K562 (cell line): ENCODE measurements around the gene CBX4. TPM values are rescaled to one million over a fixed set of nuclear protein-coding genes. Genes with fewer than 3 reads are reported as not detected.

Experiments used
- ATAC-seq: fragments of 200-7000 bp; cut with Tn5 transposase; 3 replicates; pipeline ENCODE4 v1.9.1; 2020; ENCODE audit warnings: moderate library complexity
- BruUV-seq: library from RNA; stranded (reverse); fragments of 400-500 nt; replicated peaks from 2 replicates; lab custom pipeline; 2021; lab: Mats Ljungman, UMichigan
- CTCF ChIA-PET: fragments of 300-600 bp; formaldehyde crosslinking; extraction: SDS; loops from one replicate; lab custom pipeline; 2021; ENCODE audit warnings: low intra/inter-chr PET ratio; lab: Yijun Ruan, JAX
- POLR2A ChIA-PET: fragments of 300-600, 350-650 bp; sonication (Branson Sonifier 250); formaldehyde crosslinking; extraction: SDS; loops from one replicate; lab custom pipeline; 2021; ENCODE audit warnings: antibody characterized with exemption, inconsistent platforms; lab: Yijun Ruan, JAX
- DNase-seq, 4 experiments: peaks; one replicate each; pipeline versions ENCODE4 v3.0.0 to v3.0.0-alpha.2; 2011 to 2018; ENCODE audit warnings: low spot score in 3 of 4, mixed read lengths in 3 of 4; ENCODE audit errors: extremely low read depth in 1 of 4
- FAIRE-seq: peaks from 2 replicates; lab custom pipeline; 2011; peaks lifted over from hg19 to GRCh38; lab: Jason Lieb, UNC
- H2AFZ ChIP-seq: 2 replicates; pipeline ENCODE4 v1.6.0; 2011; ENCODE audit warnings: low read depth, low read length, control low read depth, inconsistent platforms
- H3K27ac ChIP-seq: fragments of 200-600 bp; 3 replicates; pipeline ENCODE4 v1.8.0; 2011; ENCODE audit warnings: low read depth, mild to moderate bottlenecking, control low read depth, inconsistent platforms, low read length, moderate library complexity, mixed read lengths; ENCODE audit errors: extremely low read depth
- H3K27me3 ChIP-seq, 2 experiments: fragments of 300-600 bp in 1 of 2; 2 replicates in 1 of 2; 3 replicates in 1 of 2; pipeline versions ENCODE4 v1.6.0 to v1.8.0; 2011; ENCODE audit warnings: inconsistent platforms in 2 of 2, low read length in 2 of 2, mild to moderate bottlenecking in 1 of 2, mixed read lengths in 1 of 2, moderate library complexity in 1 of 2; ENCODE audit not compliant: control insufficient read depth in 2 of 2, insufficient read depth in 2 of 2
- H3K36me3 ChIP-seq: fragments of 300-600 bp; 3 replicates; pipeline ENCODE4 v1.8.0; 2011; ENCODE audit warnings: mild to moderate bottlenecking, low read length, inconsistent platforms; ENCODE audit not compliant: control insufficient read depth, insufficient read depth
- H3K4me1 ChIP-seq, 2 experiments: fragments of 200-600 bp in 1 of 2; replicated peaks in 1 of 2; 2 replicates in 1 of 2; 3 replicates in 1 of 2; pipeline versions ENCODE4 v1.5.1 to v1.8.0; 2011; ENCODE audit warnings: inconsistent platforms in 2 of 2, low read length in 2 of 2, mild to moderate bottlenecking in 1 of 2, mixed read lengths in 1 of 2, moderate library complexity in 1 of 2; ENCODE audit not compliant: control insufficient read depth in 2 of 2, insufficient read depth in 2 of 2
- H3K4me2 ChIP-seq: 2 replicates; pipeline ENCODE4 v1.6.1; 2011; ENCODE audit warnings: low read length, control low read depth, inconsistent platforms, mixed read lengths; ENCODE audit not compliant: insufficient read depth
- H3K4me3 ChIP-seq: fragments of 200-600 bp; sonication (generic), shearing (Covaris generic); 2 replicates; pipeline ENCODE4 v1.5.1; 2016; ENCODE audit warnings: control low read depth, inconsistent platforms
- H3K79me2 ChIP-seq: fragments of 200-600 bp; 3 replicates; pipeline ENCODE4 v1.8.0; 2011; ENCODE audit warnings: low read length, inconsistent platforms; ENCODE audit not compliant: control insufficient read depth, insufficient read depth
- H3K9ac ChIP-seq, 2 experiments: 2 replicates each; pipeline versions ENCODE4 v1.6.0 to v1.6.1; 2011; ENCODE audit warnings: low read depth in 2 of 2, low read length in 2 of 2, control low read depth in 1 of 2, inconsistent platforms in 1 of 2, mild to moderate bottlenecking in 1 of 2, mixed read lengths in 1 of 2; ENCODE audit not compliant: insufficient read depth in 1 of 2
- H3K9me1 ChIP-seq: one replicate; pipeline ENCODE4 v1.6.0; 2011; ENCODE audit warnings: inconsistent platforms, mild to moderate bottlenecking, low read length, moderate library complexity; ENCODE audit not compliant: control insufficient read depth, insufficient read depth
- H3K9me3 ChIP-seq: replicated peaks from 2 replicates; pipeline ENCODE4 v1.5.1; 2011; ENCODE audit warnings: low read depth, low read length, inconsistent platforms; ENCODE audit not compliant: control insufficient read depth, insufficient read depth
- H4K20me1 ChIP-seq: replicated peaks from 2 replicates; pipeline ENCODE4 v1.6.1; 2011; ENCODE audit warnings: low read length, inconsistent platforms, mixed read lengths; ENCODE audit not compliant: control insufficient read depth, insufficient read depth
- CBFA2T2 ChIP-seq: fragments of 450-650 bp; conservative IDR thresholded peaks from 2 replicates; pipeline ENCODE4 v1.6.1; 2017; ENCODE audit warnings: mild to moderate bottlenecking
- CREB1 ChIP-seq, 2 experiments: sonication (generic) in 1 of 2; formaldehyde crosslinking in 1 of 2; IDR thresholded peaks; 2 replicates each; pipeline versions ENCODE4 v1.6.1 to v1.8.0; 2012 to 2022; ENCODE audit warnings: inconsistent platforms in 1 of 2, mild to moderate bottlenecking in 1 of 2, missing genetic modification reagents in 1 of 2, moderate library complexity in 1 of 2
- CREM ChIP-seq: IDR thresholded peaks from 2 replicates; pipeline ENCODE4 v1.6.1; 2014; ENCODE audit warnings: antibody characterized with exemption, low read depth
- E2F6 ChIP-seq, 2 experiments: IDR thresholded peaks; 2 replicates each; pipeline ENCODE4 v1.6.1; 2011; ENCODE audit warnings: borderline replicate concordance in 1 of 2, control low read depth in 1 of 2, low read depth in 1 of 2, low read length in 1 of 2, mild to moderate bottlenecking in 1 of 2, mixed read lengths in 1 of 2, moderate library complexity in 1 of 2; ENCODE audit not compliant: insufficient read depth in 1 of 2, insufficient read length in 1 of 2, poor library complexity in 1 of 2, severe bottlenecking in 1 of 2; ENCODE audit errors: extremely low read depth in 1 of 2
- EP300 ChIP-seq: IDR thresholded peaks from 2 replicates; pipeline ENCODE4 v1.6.1; 2012; ENCODE audit warnings: low read length, improper control_type of control experiment
- ETV5 ChIP-seq: sonication (generic); formaldehyde crosslinking; IDR thresholded peaks from 2 replicates; pipeline ENCODE4 v1.4.0; 2020; ENCODE audit warnings: low read depth, mild to moderate bottlenecking, missing genetic modification reagents
- GABPA ChIP-seq: fragments of 200-800 bp; sonication (Bioruptor generic); conservative IDR thresholded peaks from 2 replicates; pipeline ENCODE4 v1.6.1; 2016; ENCODE audit warnings: low read depth, missing genetic modification characterization, missing compliant biosample characterization
- RFX7 ChIP-seq: fragments of 250-450 bp; sonication (Bioruptor Pico); IDR thresholded peaks from 2 replicates; pipeline ENCODE4 v1.5.1; 2021; ENCODE audit warnings: mild to moderate bottlenecking
- STAT6 ChIP-seq: sonication (generic); formaldehyde crosslinking; IDR thresholded peaks from 2 replicates; pipeline ENCODE4 v1.8.1; 2023; ENCODE audit warnings: mild to moderate bottlenecking, missing genetic modification reagents
- ZBTB7A ChIP-seq: IDR thresholded peaks from 2 replicates; pipeline ENCODE4 v1.6.1; 2011; ENCODE audit warnings: low read depth, mild to moderate bottlenecking, low read length, moderate library complexity, borderline replicate concordance; ENCODE audit not compliant: control insufficient read depth
- ZNF639 ChIP-seq, 2 experiments: fragments of 200-800 bp in 1 of 2; sonication (Bioruptor generic) in 1 of 2; sonication (generic) in 1 of 2; formaldehyde crosslinking in 1 of 2; IDR thresholded peaks in 1 of 2; conservative IDR thresholded peaks in 1 of 2; 2 replicates each; pipeline versions ENCODE4 v1.5.0 to v1.6.1; 2016 to 2020; ENCODE audit warnings: missing compliant biosample characterization in 1 of 2, missing genetic modification characterization in 1 of 2, missing genetic modification reagents in 1 of 2
- WGBS: fragments of 100-300 bp; shearing (Covaris generic); methylation state at CpG from one replicate; pipeline ENCODE4 v1.1.6; 2016; ENCODE audit warnings: low coverage, mixed read lengths; ENCODE audit not compliant: insufficient coverage; ENCODE audit errors: missing lambda C conversion rate; 5-methylcytosine and 5-hydroxymethylcytosine counted together
- in situ Hi-C: fragments of 300-500 bp; cut with MboI; formaldehyde crosslinking; loops from 4 replicates; pipeline ENCODE4 v1.15.0; 2018; ENCODE audit warnings: inconsistent platforms, mixed read lengths
- intact Hi-C: fragments of 100-400 bp; cut with micrococcal nuclease; formaldehyde crosslinking; loops from 2 replicates; pipeline ENCODE4 v1.14.2; 2022
- polyA plus RNA-seq, 8 experiments: library from polyadenylated mRNA; depleted of rRNA in 4 of 8; stranded (reverse) in 5 of 8; unstranded in 3 of 8; fragments of >200 nt; fragmentation: Nextera tagmentation in 2 of 8; fragmentation: Illumina TruSeq in 1 of 8; extraction: Ambion mirVana in 2 of 8; extraction: Trizol in 1 of 8; gene quantifications; 2 replicates each; pipeline versions ENCODE4 v1.2.1 to v1.2.3, GENCODE V29; 2011 to 2014; ENCODE audit warnings: inconsistent platforms in 1 of 8, missing spikeins in 1 of 8
- total RNA-seq, 7 experiments: library from RNA; depleted of rRNA in 6 of 7; stranded (reverse); fragments of >200 nt in 6 of 7; fragmentation: Illumina TruSeq in 2 of 7; extraction: Trizol in 2 of 7; gene quantifications; 2 replicates each; pipeline versions ENCODE4 v1.2.1 to v1.2.3, GENCODE V29; 2011 to 2021; ENCODE audit warnings: low replicate concordance in 1 of 7

Gene CBX4
- total and polyA plus RNA-seq, 9 of the 15 experiments (the other 6 are each of a cell fraction or from before 2014, with no cell fraction given) = 0.98 to 50.5 (median 10.0) TPM

GRCh38 chr17:79830763-79831264 is 8.4 kb downstream of the CBX4 start:
- in situ Hi-C loops = no loop called here
- DNase-seq = peak in 2 of 4 experiments; percentile 39 to 68
- no TSS peak for BruUV-seq
- H3K4me1 ChIP-seq = peaks cover 65 to 93% of the 10 kb centered on the region in 2 experiments
- peaks cover 62% of the 10 kb centered on the region for H3K79me2 ChIP-seq
- FAIRE-seq = peak; percentile 74
- 32% methylated on average over 5 of the region's 8 CpGs for WGBS
- ChIA-PET CTCF (interaction anchor here (0.6 kb wide), 1 partner anchor 84 kb away, joined by 5 read pairs; no protein-coding TSS in a partner anchor), POLR2A (interaction anchor here (0.6 to 17.8 kb wide), 5 partner anchors 9 to 19 kb away, joined by 3 to 386 read pairs (median 4); partner anchors contain the start of gene CBX4)
- no peak overlapping the region for H3K4me3 ChIP-seq
- no peak for ATAC-seq
- H3K27me3 ChIP-seq = no peaks in the 10 kb centered on the region
- peak overlapping the region; percentile 99 for H3K27ac ChIP-seq
- peak overlapping the region; percentile 78 for H3K4me2 ChIP-seq
- peaks cover 10% of the 10 kb centered on the region; the same call in 1 of the 2 replicates for H4K20me1 ChIP-seq
- no peak overlapping the region for H2AFZ ChIP-seq
- no peak for TF ChIP-seq EP300
- TF ChIP-seq GABPA (tag) = no peak
- TF ChIP-seq CREM = 0 out of 2 replicates have a peak, but pooled peaks have one; percentile 5
- TF ChIP-seq ETV5 (CRISPR knock-in tag) = 0 out of 2 replicates have a peak, but pooled peaks have one; percentile 37
- peak; percentile 20; the same call in 1 of the 2 replicates for TF ChIP-seq CBFA2T2
- TF ChIP-seq CREB1 (IDR thresholded peaks at IDR 0.05) = no peak
- TF ChIP-seq CREB1 (CRISPR knock-in tag; IDR thresholded peaks at IDR 0.05) = 0 out of 2 replicates have a peak, but pooled peaks have one; percentile 31
- 0 out of 2 replicates have a peak, but pooled peaks have one; percentile 46 for TF ChIP-seq ZBTB7A
- no peak for TF ChIP-seq STAT6 (CRISPR knock-in tag)
- TF ChIP-seq ZNF639 (CRISPR knock-in tag; conservative IDR thresholded peaks at IDR 0.05 in 1 of 2, IDR thresholded peaks at IDR 0.05 in 1 of 2) = peak in 1 of 2 experiments; percentile 3; a peak in 1 of 4 replicates
- TF ChIP-seq RFX7 (CRISPR knock-in tag) = peak; percentile 45; the same call in 1 of the 2 replicates
- TF ChIP-seq E2F6 (IDR thresholded peaks at IDR 0.05; ENCODE audit: borderline replicate concordance in 1 of 2, extremely low read depth in 1 of 2, insufficient read depth in 1 of 2, insufficient read length in 1 of 2, low read depth in 1 of 2, low read length in 1 of 2, poor library complexity in 1 of 2, severe bottlenecking in 1 of 2) = peak in 1 of 2 experiments; percentile 38
- peaks cover 22% of the 10 kb centered on the region; the same call in 1 of the 3 replicates for H3K36me3 ChIP-seq
- intact Hi-C loops = loop anchor here (10.0 kb wide), 1 partner anchor 86 kb away; no protein-coding TSS in a partner anchor
- H3K9me3 ChIP-seq = no peaks in the 10 kb centered on the region
- peak overlapping the region; percentile 86 to 92 for H3K9ac ChIP-seq
- H3K9me1 ChIP-seq = no peaks in the 10 kb centered on the region
